HepG2 (cell line): ENCODE measurements around the gene CYSRT1. TPM values are rescaled to one million over a fixed set of nuclear protein-coding genes. Genes with fewer than 3 reads are reported as not detected.

ENCODE experiments used
- HDAC6 ChIP-seq: fragments of 200-600 bp; sonication (generic); IDR thresholded peaks from 2 replicates; pipeline ENCODE4 v1.7.0; 2017; ENCODE audit warnings: mild to moderate bottlenecking, antibody characterized with exemption, low read length, low read depth
- HMG20B ChIP-seq: conservative IDR thresholded peaks from 2 replicates; pipeline ENCODE4 v1.6.1; 2016; ENCODE audit warnings: missing genetic modification reagents, missing compliant biosample characterization
- MIER3 ChIP-seq: IDR thresholded peaks from 2 replicates; pipeline ENCODE4 v1.6.1; 2016; ENCODE audit warnings: missing compliant biosample characterization, borderline replicate concordance
- PCBP1 ChIP-seq: fragments of 200-400 bp; formaldehyde crosslinking; IDR thresholded peaks from 2 replicates; pipeline ENCODE4 v1.6.1; 2017; ENCODE audit warnings: mild to moderate bottlenecking, low read depth, low read length, borderline replicate concordance
- PHF8 ChIP-seq: sonication (generic); formaldehyde crosslinking; IDR thresholded peaks from 2 replicates; pipeline ENCODE4 v1.5.0; 2020; ENCODE audit warnings: missing genetic modification reagents
- SAP130 ChIP-seq: IDR thresholded peaks from 2 replicates; pipeline ENCODE4 v1.6.1; 2016; ENCODE audit warnings: low read depth
- SMAD9 ChIP-seq: sonication (generic); formaldehyde crosslinking; IDR thresholded peaks from 2 replicates; pipeline ENCODE4 v1.5.1; 2020; ENCODE audit warnings: mild to moderate bottlenecking, missing genetic modification reagents
- SP5 ChIP-seq: IDR thresholded peaks from 2 replicates; pipeline ENCODE4 v1.6.1; 2016; ENCODE audit warnings: low read depth, borderline replicate concordance
- ZBTB20 ChIP-seq: sonication (generic); formaldehyde crosslinking; IDR thresholded peaks from 2 replicates; pipeline ENCODE4 v1.8.1; 2023; ENCODE audit warnings: missing genetic modification reagents, low read depth, mild to moderate bottlenecking, borderline replicate concordance
- ZNF12 ChIP-seq: sonication (generic); formaldehyde crosslinking; IDR thresholded peaks from 2 replicates; pipeline ENCODE4 v1.5.0; 2020; ENCODE audit warnings: missing genetic modification reagents
- ZNF264 ChIP-seq: sonication (generic); formaldehyde crosslinking; IDR thresholded peaks from 2 replicates; pipeline ENCODE4 v1.4.0; 2020; ENCODE audit warnings: missing genetic modification reagents
- ZNF354B ChIP-seq: sonication (generic); formaldehyde crosslinking; IDR thresholded peaks from 2 replicates; pipeline ENCODE4 v1.8.0; 2022; ENCODE audit warnings: mild to moderate bottlenecking, missing genetic modification reagents
- ZNF446 ChIP-seq: sonication (generic); formaldehyde crosslinking; IDR thresholded peaks from 2 replicates; pipeline ENCODE4 v1.5.0; 2020; ENCODE audit warnings: mild to moderate bottlenecking, missing genetic modification reagents
- ZNF83 ChIP-seq: sonication (generic); formaldehyde crosslinking; IDR thresholded peaks from 2 replicates; pipeline ENCODE4 v1.4.0; 2020; ENCODE audit warnings: missing genetic modification reagents, mild to moderate bottlenecking, borderline replicate concordance
- polyA plus RNA-seq, 8 experiments: library from polyadenylated mRNA; depleted of rRNA in 3 of 8; stranded (reverse) in 7 of 8; unstranded in 1 of 8; fragments of >200 nt; fragmentation: Illumina TruSeq in 4 of 8; extraction: Trizol in 4 of 8; gene quantifications; 2 replicates each; pipeline versions ENCODE4 v1.2.1 to v1.2.3, GENCODE V29; 2011 to 2016; ENCODE audit warnings: low read depth in 4 of 8, missing spikeins in 1 of 8, mixed read lengths in 1 of 8; ENCODE audit not compliant: insufficient read depth in 1 of 8
- total RNA-seq, 5 experiments: library from RNA; depleted of rRNA; stranded (reverse); fragments of >200 nt; fragmentation: Illumina TruSeq; extraction: Trizol; gene quantifications; 2 replicates each; pipeline ENCODE4 v1.2.3, GENCODE V29; 2016; ENCODE audit warnings: low read depth in 1 of 5
- TF ChIP-seq, protein P1 (sequence below): sonication (generic); formaldehyde crosslinking; IDR thresholded peaks from 2 replicates; pipeline ENCODE4 v1.4.0; 2020; ENCODE audit warnings: missing genetic modification reagents
- TF ChIP-seq, protein P2 (sequence below): IDR thresholded peaks from 2 replicates; pipeline ENCODE4 v1.6.1; 2016
- TF ChIP-seq, protein P3 (sequence below): sonication (generic); formaldehyde crosslinking; IDR thresholded peaks from 2 replicates; pipeline ENCODE4 v1.5.1; 2020; ENCODE audit warnings: mild to moderate bottlenecking, moderate library complexity, missing genetic modification reagents
- TF ChIP-seq, protein P4 (sequence below): sonication (generic); formaldehyde crosslinking; IDR thresholded peaks from 2 replicates; pipeline ENCODE4 v1.4.0; 2020; ENCODE audit warnings: missing genetic modification reagents, mild to moderate bottlenecking, borderline replicate concordance

Gene CYSRT1
- total and polyA plus RNA-seq, 2 of the 13 experiments (the other 11 are each of a cell fraction or from before 2014, with no cell fraction given): 1.5 to 2.1 TPM

DNA sequence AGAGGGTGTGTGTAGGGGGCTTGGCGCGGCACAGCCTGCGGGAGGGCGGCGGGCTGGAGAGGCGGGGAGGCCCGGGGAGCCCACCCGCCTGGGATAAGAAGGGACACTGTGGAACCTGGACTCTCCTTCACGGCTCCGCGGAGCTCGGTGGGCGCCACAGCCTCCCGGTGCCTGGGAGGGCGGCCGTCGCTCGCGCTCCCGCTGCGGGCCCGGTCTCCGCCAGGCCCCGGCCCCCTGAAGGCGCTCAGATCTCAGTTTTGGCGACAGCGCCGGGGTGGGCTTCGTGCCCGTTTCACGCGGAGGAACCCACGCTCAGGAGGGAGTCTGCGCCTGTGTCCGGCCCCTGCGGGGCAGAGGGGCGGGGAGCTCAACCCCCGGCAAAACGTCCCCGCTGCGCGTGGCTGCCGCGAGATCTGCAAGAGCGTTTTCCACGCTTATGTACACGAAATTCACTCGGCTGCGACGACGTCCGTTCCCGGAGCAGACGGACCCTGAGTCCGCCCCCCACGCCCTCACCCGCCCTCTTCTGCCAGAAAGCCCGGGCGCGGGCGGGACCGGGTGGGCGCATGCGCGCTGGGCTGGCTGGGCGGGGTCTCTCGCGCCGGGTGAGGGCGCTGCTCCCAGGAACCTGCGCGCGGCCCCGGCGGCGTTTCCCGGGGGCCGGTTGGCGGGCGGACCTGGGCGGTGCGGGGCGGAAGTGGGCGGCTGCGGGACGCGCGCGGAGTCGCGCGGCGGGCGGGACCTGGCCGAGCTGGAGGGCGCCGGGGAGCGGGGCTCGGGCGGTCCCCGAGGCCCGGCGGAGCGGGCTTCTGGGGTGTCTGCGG is 29.9 kb downstream of the CYSRT1 start, which contains the start of gene NELFB (continued):
- TF ChIP-seq, protein P1, sequence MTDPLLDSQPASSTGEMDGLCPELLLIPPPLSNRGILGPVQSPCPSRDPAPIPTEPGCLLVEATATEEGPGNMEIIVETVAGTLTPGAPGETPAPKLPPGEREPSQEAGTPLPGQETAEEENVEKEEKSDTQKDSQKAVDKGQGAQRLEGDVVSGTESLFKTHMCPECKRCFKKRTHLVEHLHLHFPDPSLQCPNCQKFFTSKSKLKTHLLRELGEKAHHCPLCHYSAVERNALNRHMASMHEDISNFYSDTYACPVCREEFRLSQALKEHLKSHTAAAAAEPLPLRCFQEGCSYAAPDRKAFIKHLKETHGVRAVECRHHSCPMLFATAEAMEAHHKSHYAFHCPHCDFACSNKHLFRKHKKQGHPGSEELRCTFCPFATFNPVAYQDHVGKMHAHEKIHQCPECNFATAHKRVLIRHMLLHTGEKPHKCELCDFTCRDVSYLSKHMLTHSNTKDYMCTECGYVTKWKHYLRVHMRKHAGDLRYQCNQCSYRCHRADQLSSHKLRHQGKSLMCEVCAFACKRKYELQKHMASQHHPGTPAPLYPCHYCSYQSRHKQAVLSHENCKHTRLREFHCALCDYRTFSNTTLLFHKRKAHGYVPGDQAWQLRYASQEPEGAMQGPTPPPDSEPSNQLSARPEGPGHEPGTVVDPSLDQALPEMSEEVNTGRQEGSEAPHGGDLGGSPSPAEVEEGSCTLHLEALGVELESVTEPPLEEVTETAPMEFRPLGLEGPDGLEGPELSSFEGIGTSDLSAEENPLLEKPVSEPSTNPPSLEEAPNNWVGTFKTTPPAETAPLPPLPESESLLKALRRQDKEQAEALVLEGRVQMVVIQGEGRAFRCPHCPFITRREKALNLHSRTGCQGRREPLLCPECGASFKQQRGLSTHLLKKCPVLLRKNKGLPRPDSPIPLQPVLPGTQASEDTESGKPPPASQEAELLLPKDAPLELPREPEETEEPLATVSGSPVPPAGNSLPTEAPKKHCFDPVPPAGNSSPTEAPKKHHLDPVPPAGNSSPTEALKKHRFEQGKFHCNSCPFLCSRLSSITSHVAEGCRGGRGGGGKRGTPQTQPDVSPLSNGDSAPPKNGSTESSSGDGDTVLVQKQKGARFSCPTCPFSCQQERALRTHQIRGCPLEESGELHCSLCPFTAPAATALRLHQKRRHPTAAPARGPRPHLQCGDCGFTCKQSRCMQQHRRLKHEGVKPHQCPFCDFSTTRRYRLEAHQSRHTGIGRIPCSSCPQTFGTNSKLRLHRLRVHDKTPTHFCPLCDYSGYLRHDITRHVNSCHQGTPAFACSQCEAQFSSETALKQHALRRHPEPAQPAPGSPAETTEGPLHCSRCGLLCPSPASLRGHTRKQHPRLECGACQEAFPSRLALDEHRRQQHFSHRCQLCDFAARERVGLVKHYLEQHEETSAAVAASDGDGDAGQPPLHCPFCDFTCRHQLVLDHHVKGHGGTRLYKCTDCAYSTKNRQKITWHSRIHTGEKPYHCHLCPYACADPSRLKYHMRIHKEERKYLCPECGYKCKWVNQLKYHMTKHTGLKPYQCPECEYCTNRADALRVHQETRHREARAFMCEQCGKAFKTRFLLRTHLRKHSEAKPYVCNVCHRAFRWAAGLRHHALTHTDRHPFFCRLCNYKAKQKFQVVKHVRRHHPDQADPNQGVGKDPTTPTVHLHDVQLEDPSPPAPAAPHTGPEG (CRISPR knock-in tag): peak; percentile 49; the same call in 1 of the 2 replicates
- TF ChIP-seq ZNF264 (CRISPR knock-in tag): no peak
- TF ChIP-seq, protein P2, sequence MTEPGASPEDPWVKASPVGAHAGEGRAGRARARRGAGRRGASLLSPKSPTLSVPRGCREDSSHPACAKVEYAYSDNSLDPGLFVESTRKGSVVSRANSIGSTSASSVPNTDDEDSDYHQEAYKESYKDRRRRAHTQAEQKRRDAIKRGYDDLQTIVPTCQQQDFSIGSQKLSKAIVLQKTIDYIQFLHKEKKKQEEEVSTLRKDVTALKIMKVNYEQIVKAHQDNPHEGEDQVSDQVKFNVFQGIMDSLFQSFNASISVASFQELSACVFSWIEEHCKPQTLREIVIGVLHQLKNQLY (CRISPR knock-in tag): no peak
- peak; percentile 64; the same call in 1 of the 2 replicates for TF ChIP-seq ZBTB20
- peak; percentile 23; the same call in 1 of the 2 replicates for TF ChIP-seq PHF8
- TF ChIP-seq, protein P3, sequence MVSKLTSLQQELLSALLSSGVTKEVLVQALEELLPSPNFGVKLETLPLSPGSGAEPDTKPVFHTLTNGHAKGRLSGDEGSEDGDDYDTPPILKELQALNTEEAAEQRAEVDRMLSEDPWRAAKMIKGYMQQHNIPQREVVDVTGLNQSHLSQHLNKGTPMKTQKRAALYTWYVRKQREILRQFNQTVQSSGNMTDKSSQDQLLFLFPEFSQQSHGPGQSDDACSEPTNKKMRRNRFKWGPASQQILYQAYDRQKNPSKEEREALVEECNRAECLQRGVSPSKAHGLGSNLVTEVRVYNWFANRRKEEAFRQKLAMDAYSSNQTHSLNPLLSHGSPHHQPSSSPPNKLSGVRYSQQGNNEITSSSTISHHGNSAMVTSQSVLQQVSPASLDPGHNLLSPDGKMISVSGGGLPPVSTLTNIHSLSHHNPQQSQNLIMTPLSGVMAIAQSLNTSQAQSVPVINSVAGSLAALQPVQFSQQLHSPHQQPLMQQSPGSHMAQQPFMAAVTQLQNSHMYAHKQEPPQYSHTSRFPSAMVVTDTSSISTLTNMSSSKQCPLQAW (CRISPR knock-in tag): no peak
- no peak for TF ChIP-seq HDAC6
- no peak for TF ChIP-seq HMG20B (CRISPR knock-in tag)
- no peak; the same call in 1 of the 2 replicates for TF ChIP-seq ZNF12 (CRISPR knock-in tag)
- peak; percentile 59; the same call in 1 of the 2 replicates for TF ChIP-seq SAP130 (CRISPR knock-in tag)
- no peak for TF ChIP-seq PCBP1
- TF ChIP-seq ZNF446 (CRISPR knock-in tag): 0 out of 2 replicates have a peak, but pooled peaks have one; percentile 55
- no peak for TF ChIP-seq ZNF83 (CRISPR knock-in tag)
- no peak for TF ChIP-seq SMAD9 (CRISPR knock-in tag)
- TF ChIP-seq SP5 (CRISPR knock-in tag): peak; percentile 41; the same call in 1 of the 2 replicates
- TF ChIP-seq ZNF354B (CRISPR knock-in tag): no peak
- no peak for TF ChIP-seq MIER3 (CRISPR knock-in tag)
- TF ChIP-seq, protein P4, sequence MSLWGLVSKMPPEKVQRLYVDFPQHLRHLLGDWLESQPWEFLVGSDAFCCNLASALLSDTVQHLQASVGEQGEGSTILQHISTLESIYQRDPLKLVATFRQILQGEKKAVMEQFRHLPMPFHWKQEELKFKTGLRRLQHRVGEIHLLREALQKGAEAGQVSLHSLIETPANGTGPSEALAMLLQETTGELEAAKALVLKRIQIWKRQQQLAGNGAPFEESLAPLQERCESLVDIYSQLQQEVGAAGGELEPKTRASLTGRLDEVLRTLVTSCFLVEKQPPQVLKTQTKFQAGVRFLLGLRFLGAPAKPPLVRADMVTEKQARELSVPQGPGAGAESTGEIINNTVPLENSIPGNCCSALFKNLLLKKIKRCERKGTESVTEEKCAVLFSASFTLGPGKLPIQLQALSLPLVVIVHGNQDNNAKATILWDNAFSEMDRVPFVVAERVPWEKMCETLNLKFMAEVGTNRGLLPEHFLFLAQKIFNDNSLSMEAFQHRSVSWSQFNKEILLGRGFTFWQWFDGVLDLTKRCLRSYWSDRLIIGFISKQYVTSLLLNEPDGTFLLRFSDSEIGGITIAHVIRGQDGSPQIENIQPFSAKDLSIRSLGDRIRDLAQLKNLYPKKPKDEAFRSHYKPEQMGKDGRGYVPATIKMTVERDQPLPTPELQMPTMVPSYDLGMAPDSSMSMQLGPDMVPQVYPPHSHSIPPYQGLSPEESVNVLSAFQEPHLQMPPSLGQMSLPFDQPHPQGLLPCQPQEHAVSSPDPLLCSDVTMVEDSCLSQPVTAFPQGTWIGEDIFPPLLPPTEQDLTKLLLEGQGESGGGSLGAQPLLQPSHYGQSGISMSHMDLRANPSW: no peak
